GM12892 (cell line): ENCODE results near the gene GDI2.

Source experiments
- POLR2A ChIP-seq: IDR thresholded peaks from 2 replicates; pipeline ENCODE4 v1.6.1; 2011; ENCODE audit warnings: low read depth, low read length, control low read depth
- POLR2AphosphoS5 ChIP-seq: IDR thresholded peaks from 2 replicates; pipeline ENCODE4 v1.6.1; 2011; ENCODE audit warnings: low read depth, low read length, control low read depth

DNA sequence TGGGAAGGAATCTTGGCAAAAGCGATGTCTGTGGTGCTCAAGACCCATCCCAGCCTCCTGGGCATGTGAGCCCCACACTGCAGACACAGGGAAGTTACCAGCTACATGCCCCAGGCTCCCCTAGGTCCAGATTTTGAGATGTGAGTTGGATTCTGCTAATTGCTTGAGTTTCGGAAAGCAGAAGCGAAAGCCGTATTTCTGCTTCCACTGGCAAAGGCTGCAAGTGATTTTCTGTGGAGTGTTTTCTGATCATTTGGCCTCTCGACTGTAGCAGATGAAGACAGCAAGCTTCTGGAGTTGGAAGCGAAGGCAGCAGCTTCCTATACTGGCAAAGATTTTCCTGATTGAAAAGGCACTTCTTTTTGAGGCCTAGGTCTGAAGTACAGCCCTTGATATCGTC, 46.8 kb upstream of the GDI2 start:
- TF ChIP-seq POLR2A (no peak), POLR2AphosphoS5 (no peak)
